GM12872 (cell line): ENCODE data around the gene CA12.

Source experiments
- TF ChIP-seq, protein P1 (sequence below): IDR thresholded peaks from 3 replicates; pipeline ENCODE4 v1.5.1; 2011; ENCODE audit warnings: low read depth, mild to moderate bottlenecking, low read length, moderate library complexity; ENCODE audit not compliant: insufficient read depth

Gene CA12

DNA sequence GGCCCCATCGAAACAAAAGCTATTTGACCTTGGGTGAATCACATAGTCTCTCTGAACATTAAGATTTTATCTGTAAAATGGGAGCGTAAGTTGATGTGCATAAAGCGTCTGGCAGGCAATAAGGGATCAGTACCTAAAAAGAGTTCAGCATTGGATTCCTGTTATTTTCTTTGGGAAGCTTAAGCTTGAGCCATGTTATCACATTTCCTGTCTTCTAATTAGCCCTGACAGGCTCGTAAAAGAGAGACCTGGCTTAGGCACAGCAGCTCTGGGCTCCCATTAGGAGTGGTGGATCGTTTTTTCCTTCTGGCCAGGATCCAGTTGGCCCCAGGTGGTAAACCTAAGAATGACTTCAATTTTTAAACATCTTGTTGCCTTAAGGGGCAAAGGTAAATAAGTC is 26.0 kb upstream of the CA12 start:
- TF ChIP-seq, protein P1, sequence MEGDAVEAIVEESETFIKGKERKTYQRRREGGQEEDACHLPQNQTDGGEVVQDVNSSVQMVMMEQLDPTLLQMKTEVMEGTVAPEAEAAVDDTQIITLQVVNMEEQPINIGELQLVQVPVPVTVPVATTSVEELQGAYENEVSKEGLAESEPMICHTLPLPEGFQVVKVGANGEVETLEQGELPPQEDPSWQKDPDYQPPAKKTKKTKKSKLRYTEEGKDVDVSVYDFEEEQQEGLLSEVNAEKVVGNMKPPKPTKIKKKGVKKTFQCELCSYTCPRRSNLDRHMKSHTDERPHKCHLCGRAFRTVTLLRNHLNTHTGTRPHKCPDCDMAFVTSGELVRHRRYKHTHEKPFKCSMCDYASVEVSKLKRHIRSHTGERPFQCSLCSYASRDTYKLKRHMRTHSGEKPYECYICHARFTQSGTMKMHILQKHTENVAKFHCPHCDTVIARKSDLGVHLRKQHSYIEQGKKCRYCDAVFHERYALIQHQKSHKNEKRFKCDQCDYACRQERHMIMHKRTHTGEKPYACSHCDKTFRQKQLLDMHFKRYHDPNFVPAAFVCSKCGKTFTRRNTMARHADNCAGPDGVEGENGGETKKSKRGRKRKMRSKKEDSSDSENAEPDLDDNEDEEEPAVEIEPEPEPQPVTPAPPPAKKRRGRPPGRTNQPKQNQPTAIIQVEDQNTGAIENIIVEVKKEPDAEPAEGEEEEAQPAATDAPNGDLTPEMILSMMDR, result no peak

DNA sequence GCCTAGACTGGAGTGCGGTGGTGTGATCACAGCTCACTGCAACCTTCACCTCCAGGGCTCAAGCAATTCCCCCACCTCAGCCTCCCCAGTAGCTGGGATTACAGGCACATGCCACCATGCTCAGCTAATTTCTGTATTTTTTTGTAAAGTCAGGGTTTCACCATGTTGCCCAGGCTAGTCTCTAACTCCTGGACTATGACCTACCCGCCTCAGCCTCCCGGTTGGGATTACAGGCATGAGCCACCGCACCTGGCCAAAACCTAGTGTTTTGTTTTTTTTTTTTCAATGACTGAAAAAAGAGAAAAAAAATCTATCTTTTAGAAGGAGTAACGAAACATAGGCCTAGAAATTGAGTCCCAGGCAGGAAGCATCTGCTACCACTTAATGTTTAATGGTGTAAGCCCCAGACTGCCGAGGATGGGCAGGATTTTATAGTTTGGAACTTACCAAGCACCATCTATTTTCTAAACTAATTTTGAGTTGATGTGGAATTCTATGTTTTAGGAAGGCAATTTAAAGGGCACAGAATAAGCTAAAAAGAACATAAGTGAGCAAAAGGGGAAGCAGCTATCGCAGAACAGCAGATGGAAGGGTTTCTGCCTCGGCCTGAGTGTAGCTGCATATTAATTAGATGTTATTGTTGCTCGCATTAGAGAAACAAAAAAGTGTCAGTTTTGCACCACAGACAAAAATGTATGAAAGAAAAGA is 24.2 kb upstream of the CA12 start:
- TF ChIP-seq, protein P1, result no peak

DNA sequence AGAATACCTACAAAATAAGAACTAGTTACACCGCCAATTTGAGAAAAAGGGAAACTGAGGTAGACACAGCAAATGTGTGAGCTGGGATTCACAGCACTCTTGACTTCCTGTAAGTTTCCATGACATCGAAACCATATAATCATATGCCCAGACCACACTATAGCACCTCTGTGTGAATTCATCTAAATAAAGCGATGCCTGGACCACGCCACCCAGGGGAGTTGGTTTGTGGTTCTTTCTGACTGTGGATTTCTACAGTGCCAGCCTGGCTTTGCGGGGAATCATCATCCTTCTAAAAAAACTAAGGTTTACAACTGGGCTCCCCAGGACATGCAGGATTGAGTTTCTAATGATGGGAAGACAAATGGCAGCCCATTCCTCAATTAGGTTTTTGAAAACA is 23.5 kb upstream of the CA12 start:
- TF ChIP-seq, protein P1, result no peak

DNA sequence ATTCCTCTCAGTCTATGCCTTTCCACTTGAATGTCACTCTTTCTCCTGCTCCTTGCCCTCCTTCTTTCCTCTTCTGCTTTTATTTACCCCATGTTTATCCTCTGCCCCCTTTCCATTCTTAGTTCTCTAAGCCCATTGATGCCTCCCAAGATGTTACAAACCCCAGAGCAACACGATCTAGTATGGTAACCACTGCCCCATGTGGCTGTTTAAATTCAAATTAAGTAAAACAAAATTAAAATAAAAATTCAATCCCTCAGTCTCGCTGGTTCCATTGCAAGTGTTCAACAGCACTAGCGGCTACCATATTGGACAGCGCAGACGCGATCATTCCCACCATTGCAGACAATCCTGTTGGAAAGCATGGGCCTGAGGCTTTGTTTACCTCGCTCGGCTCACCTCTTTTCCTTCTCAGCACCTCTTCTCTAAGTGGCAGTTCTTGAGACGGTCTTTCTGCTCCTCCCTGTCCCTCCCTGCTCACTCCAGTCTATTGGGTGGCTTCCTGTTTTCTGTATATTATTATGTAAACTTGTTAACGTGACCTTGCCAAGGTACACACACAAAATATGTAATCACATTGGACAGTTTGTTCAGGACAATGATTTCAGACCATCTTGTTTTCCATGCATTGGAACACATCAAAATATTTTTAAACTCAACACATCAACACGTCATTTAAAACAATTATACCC is 21.8 kb upstream of the CA12 start:
- TF ChIP-seq, protein P1, result no peak; the same call in 2 of the 3 replicates

DNA sequence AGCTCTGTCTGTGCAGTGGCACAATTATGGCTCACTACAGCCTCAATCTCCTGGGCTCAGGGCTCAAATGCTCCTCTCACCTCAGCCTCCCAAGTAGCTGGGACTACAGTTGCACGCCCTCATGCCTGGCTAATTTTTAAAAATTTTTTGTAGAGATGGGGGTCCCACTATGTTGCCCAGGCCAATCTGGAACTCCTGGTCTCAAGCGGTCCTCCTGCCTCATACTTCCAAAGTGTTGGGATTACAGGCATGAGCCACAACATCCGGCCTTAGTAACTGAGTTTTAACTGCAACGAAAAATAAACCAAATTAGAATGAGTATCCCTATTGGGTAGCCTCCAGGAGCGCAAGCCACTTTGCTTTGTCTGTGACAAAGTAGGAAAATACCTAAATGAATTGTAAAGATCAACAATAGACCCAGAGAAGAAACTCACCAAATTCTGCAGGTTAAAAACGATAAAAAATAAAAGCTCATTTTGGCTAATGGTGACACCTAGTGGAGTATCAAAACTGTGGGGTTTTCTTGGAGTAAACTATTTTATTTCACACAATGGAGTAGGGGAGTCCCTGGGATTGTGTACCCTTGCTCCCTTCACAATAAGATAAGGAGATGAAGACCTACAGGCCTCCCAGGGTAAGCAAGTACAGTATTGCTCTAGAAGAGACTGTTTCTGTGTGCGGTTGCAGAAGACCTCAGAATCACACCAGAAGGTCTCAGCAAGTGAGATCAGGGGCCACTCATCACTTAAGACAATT is 21.0 kb upstream of the CA12 start:
- TF ChIP-seq, protein P1, result peak; percentile 45; the same call in 2 of the 3 replicates

DNA sequence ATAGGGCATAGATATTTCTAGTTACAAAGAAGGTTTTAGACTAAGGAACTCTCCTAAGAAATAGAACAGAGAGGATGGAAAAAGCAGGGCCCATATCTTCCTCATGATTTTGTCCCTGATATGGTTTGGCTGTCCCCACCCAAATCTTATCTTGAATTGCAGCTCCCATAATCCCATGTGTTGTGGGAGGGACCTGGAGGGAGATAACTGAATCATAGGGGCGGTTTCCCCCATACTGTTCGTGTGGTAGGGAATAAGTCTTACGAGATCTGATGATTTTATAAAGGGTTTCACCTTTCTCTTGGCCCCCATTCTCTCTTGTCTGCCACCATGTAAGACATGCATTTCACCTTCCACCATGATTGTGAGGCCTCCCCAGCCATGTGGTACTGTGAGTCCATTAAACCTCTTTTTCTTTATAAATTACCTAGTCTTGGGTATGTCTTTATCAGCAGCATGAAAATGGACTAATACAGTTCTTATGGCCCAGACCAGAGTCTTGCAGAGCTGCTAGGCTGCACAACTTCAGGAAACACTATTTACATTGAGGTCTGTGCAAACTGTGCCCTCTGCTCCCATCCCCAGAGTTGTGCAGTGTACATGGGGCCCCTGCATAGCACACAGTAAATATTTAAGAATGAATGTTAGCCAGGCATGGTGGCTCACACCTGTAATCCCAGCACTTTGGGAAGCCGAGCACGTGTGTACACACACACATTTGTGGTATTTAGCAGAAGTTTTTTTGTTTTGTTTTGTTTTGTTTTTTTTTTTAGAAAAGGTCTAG is 20.3 kb upstream of the CA12 start:
- TF ChIP-seq, protein P1, result no peak
